ENCODE measurements around the gene TFCP2. TPM values are rescaled to one million over a fixed set of nuclear protein-coding genes. Genes with fewer than 3 reads are reported as not detected.

Gene TFCP2
- total RNA-seq, 4 donors from 2014 or later: 12.3 to 16.6 (median 14.2) TPM

- 62 to 71% methylated on average over 8 to 9 of the region's 9 CpGs for WGBS, 2 donors (ENCODE audit: low coverage in 1 of 2)
- Histone ChIP-seq H3K4me1 (no peaks in the 10 kb centered on the region), H3K27ac (no peak overlapping the region), H3K27me3 (no peaks in the 10 kb centered on the region), H3K4me3 (no peak overlapping the region), H3K36me3 (peaks cover 5 to 100% of the 10 kb centered on the region in 2 donors), H3K9me3 (no peaks in the 10 kb centered on the region)
- ATAC-seq: no peak
- TF ChIP-seq EP300 (IDR thresholded peaks at IDR 0.05): no peak
- TF ChIP-seq, protein P1, sequence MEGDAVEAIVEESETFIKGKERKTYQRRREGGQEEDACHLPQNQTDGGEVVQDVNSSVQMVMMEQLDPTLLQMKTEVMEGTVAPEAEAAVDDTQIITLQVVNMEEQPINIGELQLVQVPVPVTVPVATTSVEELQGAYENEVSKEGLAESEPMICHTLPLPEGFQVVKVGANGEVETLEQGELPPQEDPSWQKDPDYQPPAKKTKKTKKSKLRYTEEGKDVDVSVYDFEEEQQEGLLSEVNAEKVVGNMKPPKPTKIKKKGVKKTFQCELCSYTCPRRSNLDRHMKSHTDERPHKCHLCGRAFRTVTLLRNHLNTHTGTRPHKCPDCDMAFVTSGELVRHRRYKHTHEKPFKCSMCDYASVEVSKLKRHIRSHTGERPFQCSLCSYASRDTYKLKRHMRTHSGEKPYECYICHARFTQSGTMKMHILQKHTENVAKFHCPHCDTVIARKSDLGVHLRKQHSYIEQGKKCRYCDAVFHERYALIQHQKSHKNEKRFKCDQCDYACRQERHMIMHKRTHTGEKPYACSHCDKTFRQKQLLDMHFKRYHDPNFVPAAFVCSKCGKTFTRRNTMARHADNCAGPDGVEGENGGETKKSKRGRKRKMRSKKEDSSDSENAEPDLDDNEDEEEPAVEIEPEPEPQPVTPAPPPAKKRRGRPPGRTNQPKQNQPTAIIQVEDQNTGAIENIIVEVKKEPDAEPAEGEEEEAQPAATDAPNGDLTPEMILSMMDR (IDR thresholded peaks at IDR 0.05): no peak
Observed at GRCh38 chr12:51062631-51063397, 110.1 kb downstream of the TFCP2 start.

DNA sequence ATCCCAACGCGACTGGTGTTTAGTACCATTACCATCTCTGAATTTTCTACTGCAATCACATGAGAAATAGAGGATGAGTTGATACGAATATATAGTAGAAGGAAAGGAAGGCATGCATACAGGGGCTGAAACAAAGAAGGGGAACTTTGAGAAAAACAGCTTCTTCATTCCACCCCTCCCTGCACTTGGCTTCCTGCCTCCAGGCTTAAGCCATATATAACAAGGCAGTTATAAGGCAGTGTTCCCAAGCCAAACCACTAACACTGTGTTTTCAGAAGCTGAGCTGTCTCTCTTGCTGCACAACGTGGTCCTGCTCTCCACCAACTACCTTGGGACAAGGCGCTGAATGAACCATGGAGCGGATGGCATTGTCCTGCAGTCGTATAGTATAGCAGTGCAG is 113.8 kb downstream of the TFCP2 start:
- Histone ChIP-seq H3K4me3 (no peak overlapping the region), H3K27me3 (no peaks in the 10 kb centered on the region), H3K4me1 (no peaks in the 10 kb centered on the region), H3K9me3 (no peaks in the 10 kb centered on the region), H3K36me3 (peaks cover 5 to 100% of the 10 kb centered on the region in 2 donors), H3K27ac (no peak overlapping the region)
- no peak for ATAC-seq
- 71 to 83% methylated on average over 3 to 6 of the region's 7 CpGs for WGBS, 2 donors (ENCODE audit: low coverage in 1 of 2)
- TF ChIP-seq, protein P1 (IDR thresholded peaks at IDR 0.05): no peak

GRCh38 chr12:51056242-51056641 is 116.7 kb downstream of the TFCP2 start:
- H3K36me3 ChIP-seq: peaks cover 5 to 100% of the 10 kb centered on the region in 2 donors
- peaks cover 0 to 3% (median 0%) of the 10 kb centered on the region in 3 donors for H3K4me1 ChIP-seq
- no peak overlapping the region for H3K27ac ChIP-seq
- H3K9me3 ChIP-seq: no peaks in the 10 kb centered on the region
- no peak overlapping the region for H3K4me3 ChIP-seq
- WGBS, 2 donors (ENCODE audit: low coverage in 1 of 2): 79 to 86% methylated on average over 4 to 5 of the region's 5 CpGs
- TF ChIP-seq, protein P1 (IDR thresholded peaks at IDR 0.05): no peak
- ATAC-seq: peak; percentile 58
- H3K27me3 ChIP-seq: no peaks in the 10 kb centered on the region

DNA sequence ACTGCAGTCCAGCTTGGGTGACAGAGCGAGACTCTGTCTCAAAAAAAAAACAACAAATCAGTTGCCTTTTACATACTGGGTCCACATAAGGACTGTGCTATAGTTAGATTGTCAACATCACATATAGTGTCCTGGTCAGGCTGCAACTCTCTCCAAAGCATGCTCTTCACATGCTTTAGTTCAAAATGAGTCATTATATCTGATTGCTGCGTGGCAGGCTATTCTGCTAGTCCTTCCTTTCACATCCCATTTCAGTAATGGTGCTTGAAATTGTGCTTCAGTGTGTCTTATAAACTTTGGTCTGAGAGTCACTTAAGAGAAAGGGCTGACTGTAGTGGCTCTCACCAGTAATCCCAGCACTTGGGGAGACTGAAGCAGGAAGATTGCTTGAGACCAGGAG is 117.9 kb downstream of the TFCP2 start:
- Histone ChIP-seq H3K4me1 (peaks cover 0 to 9% (median 0%) of the 10 kb centered on the region in 3 donors), H3K36me3 (peaks cover 5 to 100% of the 10 kb centered on the region in 2 donors), H3K27me3 (no peaks in the 10 kb centered on the region), H3K4me3 (no peak overlapping the region), H3K9me3 (no peaks in the 10 kb centered on the region), H3K27ac (no peak overlapping the region)
- WGBS, 2 donors (ENCODE audit: low coverage in 1 of 2): 80 to 100% methylated on average over 1 of the region's 2 CpGs
- ATAC-seq: no peak
- TF ChIP-seq, protein P1 (IDR thresholded peaks at IDR 0.05): no peak
- no peak for TF ChIP-seq POLR2A (IDR thresholded peaks at IDR 0.05)
- no peak for TF ChIP-seq EP300 (IDR thresholded peaks at IDR 0.05)
- TF ChIP-seq POLR2AphosphoS5 (IDR thresholded peaks at IDR 0.05): no peak

GRCh38 chr12:51051787-51052186 is 121.1 kb downstream of the TFCP2 start:
- Histone ChIP-seq H3K4me1 (peaks cover 9 to 34% (median 14%) of the 10 kb centered on the region in 3 donors), H3K4me3 (no peak overlapping the region), H3K27ac (no peak overlapping the region), H3K27me3 (no peaks in the 10 kb centered on the region), H3K36me3 (peaks cover 0 to 68% of the 10 kb centered on the region in 2 donors), H3K9me3 (no peaks in the 10 kb centered on the region)
- TF ChIP-seq, protein P1 (IDR thresholded peaks at IDR 0.05): no peak
- no peak for TF ChIP-seq EP300 (IDR thresholded peaks at IDR 0.05)
- TF ChIP-seq POLR2AphosphoS5 (IDR thresholded peaks at IDR 0.05): no peak
- TF ChIP-seq POLR2A (IDR thresholded peaks at IDR 0.05): no peak
- ATAC-seq: no peak
- WGBS, 2 donors (ENCODE audit: low coverage in 1 of 2): 63 to 75% methylated on average over 4 of the region's 4 CpGs
